HG02571 (cell line): ENCODE data around the gene SLC43A2.
"Not testable (repeated sequence)": the region's sequence is repeated elsewhere in the genome, so short reads cannot be mapped to it uniquely, and the experiment has no call there.

ENCODE experiments used
- ATAC-seq: cut with Tn5 transposase; IDR thresholded peaks from one replicate; pipeline ENCODE4 v1.9.1; 2021; ENCODE audit warnings: mild to moderate bottlenecking, moderate library complexity; ENCODE audit not compliant: unreplicated experiment

SLC43A2 gene

GRCh38 chr17:1546292-1546922 is 82.2 kb downstream of the SLC43A2 start:
- no peak for ATAC-seq

GRCh38 chr17:1545618-1546017 is 83.0 kb downstream of the SLC43A2 start:
- no peak for ATAC-seq

- no peak for ATAC-seq
These were observed 86.3 kb downstream of the SLC43A2 start for GRCh38 chr17:1542316-1542715.

- ATAC-seq = no peak
These were observed 87.2 kb downstream of the SLC43A2 start for GRCh38 chr17:1541367-1541904.

GRCh38 chr17:1539811-1540210 is 88.8 kb downstream of the SLC43A2 start:
- ATAC-seq = no peak

- no peak for ATAC-seq
These were observed 92.9 kb downstream of the SLC43A2 start for GRCh38 chr17:1535737-1536136.

GRCh38 chr17:1533661-1534325 is 94.8 kb downstream of the SLC43A2 start:
- ATAC-seq = no peak

GRCh38 chr17:1532836-1533602 is 95.6 kb downstream of the SLC43A2 start:
- ATAC-seq = no peak

GRCh38 chr17:1529863-1530262 is 98.8 kb downstream of the SLC43A2 start:
- ATAC-seq = no peak

- ATAC-seq = not testable (repeated sequence)
These were observed 101.8 kb downstream of the SLC43A2 start for GRCh38 chr17:1526876-1527275.

- ATAC-seq = no peak
These were observed 106.0 kb downstream of the SLC43A2 start for GRCh38 chr17:1522626-1523025.

- no peak for ATAC-seq
These were observed 107.5 kb downstream of the SLC43A2 start for GRCh38 chr17:1521086-1521640.

- ATAC-seq = no peak
These were observed 109.0 kb downstream of the SLC43A2 start for GRCh38 chr17:1519678-1520077.
